HEK293 (cell line): Measurements from ENCODE around the gene CROT.

Source experiments
- GLIS2 ChIP-seq: fragments of 450-650 bp; formaldehyde crosslinking; IDR thresholded peaks from 2 replicates; pipeline ENCODE4 v1.5.1; 2016; ENCODE audit warnings: missing biosample characterization, missing genetic modification characterization
- YY1 ChIP-seq: fragments of 450-650 bp; formaldehyde crosslinking; IDR thresholded peaks from 2 replicates; pipeline ENCODE4 v1.5.1; 2018; ENCODE audit warnings: missing biosample characterization, missing genetic modification characterization
- ZFHX2 ChIP-seq: fragments of 450-650 bp; formaldehyde crosslinking; conservative IDR thresholded peaks from 2 replicates; pipeline ENCODE4 v1.5.1; 2016; ENCODE audit warnings: missing biosample characterization, missing genetic modification characterization
- ZNF274 ChIP-seq, 2 experiments: fragments of 200-500 bp in 1 of 2; fragments of 450-650 bp in 1 of 2; sonication (Bioruptor generic) in 1 of 2; formaldehyde crosslinking in 1 of 2; IDR thresholded peaks; 2 replicates each; pipeline versions ENCODE4 v1.5.1 to v1.6.1; 2014 to 2016; ENCODE audit warnings: borderline replicate concordance in 1 of 2, inconsistent platforms in 1 of 2, low read length in 1 of 2, missing biosample characterization in 1 of 2, missing genetic modification characterization in 1 of 2
- ZNF426 ChIP-seq: fragments of 450-650 bp; formaldehyde crosslinking; IDR thresholded peaks from 2 replicates; pipeline ENCODE4 v1.5.1; 2017; ENCODE audit warnings: missing biosample characterization, missing genetic modification characterization, mild to moderate bottlenecking, inconsistent platforms, moderate library complexity
- ZNF561 ChIP-seq: fragments of 450-650 bp; IDR thresholded peaks from 2 replicates; pipeline ENCODE4 v1.5.1; 2018; ENCODE audit warnings: missing biosample characterization, missing genetic modification characterization, borderline replicate concordance
- ZNF747 ChIP-seq: fragments of 450-650 bp; formaldehyde crosslinking; IDR thresholded peaks from 2 replicates; pipeline ENCODE4 v1.5.1; 2016; ENCODE audit warnings: missing biosample characterization, missing genetic modification characterization
- ZSCAN23 ChIP-seq: fragments of 450-650 bp; formaldehyde crosslinking; IDR thresholded peaks from 2 replicates; pipeline ENCODE4 v1.5.1; 2016; ENCODE audit warnings: missing biosample characterization, missing genetic modification characterization
- TF ChIP-seq, protein P1 (sequence below): fragments of 450-650 bp; formaldehyde crosslinking; IDR thresholded peaks from 2 replicates; pipeline ENCODE4 v1.5.1; 2016; ENCODE audit warnings: missing biosample characterization, missing genetic modification characterization

GRCh38 chr7:87380905-87381304 lies 35.4 kb downstream of the CROT start:
- TF ChIP-seq ZNF747: no peak
- TF ChIP-seq ZFHX2: no peak
- TF ChIP-seq, protein P1, sequence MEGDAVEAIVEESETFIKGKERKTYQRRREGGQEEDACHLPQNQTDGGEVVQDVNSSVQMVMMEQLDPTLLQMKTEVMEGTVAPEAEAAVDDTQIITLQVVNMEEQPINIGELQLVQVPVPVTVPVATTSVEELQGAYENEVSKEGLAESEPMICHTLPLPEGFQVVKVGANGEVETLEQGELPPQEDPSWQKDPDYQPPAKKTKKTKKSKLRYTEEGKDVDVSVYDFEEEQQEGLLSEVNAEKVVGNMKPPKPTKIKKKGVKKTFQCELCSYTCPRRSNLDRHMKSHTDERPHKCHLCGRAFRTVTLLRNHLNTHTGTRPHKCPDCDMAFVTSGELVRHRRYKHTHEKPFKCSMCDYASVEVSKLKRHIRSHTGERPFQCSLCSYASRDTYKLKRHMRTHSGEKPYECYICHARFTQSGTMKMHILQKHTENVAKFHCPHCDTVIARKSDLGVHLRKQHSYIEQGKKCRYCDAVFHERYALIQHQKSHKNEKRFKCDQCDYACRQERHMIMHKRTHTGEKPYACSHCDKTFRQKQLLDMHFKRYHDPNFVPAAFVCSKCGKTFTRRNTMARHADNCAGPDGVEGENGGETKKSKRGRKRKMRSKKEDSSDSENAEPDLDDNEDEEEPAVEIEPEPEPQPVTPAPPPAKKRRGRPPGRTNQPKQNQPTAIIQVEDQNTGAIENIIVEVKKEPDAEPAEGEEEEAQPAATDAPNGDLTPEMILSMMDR (tag by site-specific recombination): no peak
- TF ChIP-seq YY1 (tag by site-specific recombination): no peak
- no peak for TF ChIP-seq ZSCAN23
- no peak for TF ChIP-seq ZNF426 (tag by site-specific recombination)
- TF ChIP-seq GLIS2 (tag by site-specific recombination): no peak
- TF ChIP-seq ZNF561: no peak
- TF ChIP-seq ZNF274 (IDR thresholded peaks at IDR 0.05; ENCODE audit: low read length): no peak
- TF ChIP-seq ZNF274 (tag by site-specific recombination; IDR thresholded peaks at IDR 0.05; ENCODE audit: borderline replicate concordance): no peak
